Hematopoietic multipotent progenitor cell treated with erythropoietin and hydrocortisone succinate and interleukin-3 and kit ligand, for 17 days (in vitro differentiated cells): ENCODE measurements around the gene KLHL17.

Source experiments
- DNase-seq: peaks from one replicate; pipeline ENCODE4 v3.0.0-alpha.2; 2015; ENCODE audit warnings: low spot score

Gene KLHL17

DNA sequence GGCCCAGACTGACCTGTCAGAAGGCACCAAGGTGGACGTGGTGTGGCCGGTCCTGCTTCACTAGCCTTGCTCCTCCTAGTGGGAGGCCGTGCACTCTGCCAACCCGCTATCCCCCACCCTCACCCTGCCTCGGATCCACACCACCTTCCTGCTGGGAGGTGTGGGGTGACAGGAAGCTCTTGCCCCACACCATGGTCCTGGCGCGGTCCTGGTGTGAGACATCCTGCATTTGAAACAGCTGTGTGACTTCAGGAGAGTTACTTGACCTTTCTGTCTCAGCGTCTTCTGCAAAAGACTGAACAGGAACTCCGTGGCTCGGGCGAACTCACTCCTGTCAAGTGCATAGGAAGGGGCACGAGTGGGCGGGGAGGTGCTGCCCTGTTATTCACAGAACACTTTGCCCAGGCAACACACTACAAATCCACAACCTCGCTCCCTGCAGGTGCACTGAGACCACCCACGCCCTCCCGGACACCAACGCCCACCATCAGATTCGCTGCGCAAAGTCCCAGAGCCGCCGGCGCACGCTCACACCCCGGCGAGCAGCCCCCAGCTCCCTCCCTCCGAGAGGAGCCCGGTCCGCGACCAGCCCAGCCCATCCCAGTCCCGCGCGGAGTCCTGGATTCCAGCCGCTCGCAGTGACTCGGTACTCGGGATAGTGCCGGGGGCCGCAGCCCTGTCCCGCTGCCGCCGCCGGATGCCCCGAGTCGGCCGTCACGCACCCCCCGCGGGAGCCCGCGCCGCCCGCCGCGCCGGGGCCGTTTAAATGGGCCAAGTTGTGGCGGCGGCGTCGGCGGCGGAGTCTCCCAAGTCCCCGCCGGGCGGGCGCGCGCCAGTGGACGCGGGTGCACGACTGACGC lies 37.0 kb upstream of the KLHL17 start, which contains the start of gene SAMD11:
TSS of gene SAMD11 (plus strand) at position 793 of the 860 bp plus-strand sequence. CDS start 509 bp downstream, outside the sequence.
- DNase-seq, result no peak

DNA sequence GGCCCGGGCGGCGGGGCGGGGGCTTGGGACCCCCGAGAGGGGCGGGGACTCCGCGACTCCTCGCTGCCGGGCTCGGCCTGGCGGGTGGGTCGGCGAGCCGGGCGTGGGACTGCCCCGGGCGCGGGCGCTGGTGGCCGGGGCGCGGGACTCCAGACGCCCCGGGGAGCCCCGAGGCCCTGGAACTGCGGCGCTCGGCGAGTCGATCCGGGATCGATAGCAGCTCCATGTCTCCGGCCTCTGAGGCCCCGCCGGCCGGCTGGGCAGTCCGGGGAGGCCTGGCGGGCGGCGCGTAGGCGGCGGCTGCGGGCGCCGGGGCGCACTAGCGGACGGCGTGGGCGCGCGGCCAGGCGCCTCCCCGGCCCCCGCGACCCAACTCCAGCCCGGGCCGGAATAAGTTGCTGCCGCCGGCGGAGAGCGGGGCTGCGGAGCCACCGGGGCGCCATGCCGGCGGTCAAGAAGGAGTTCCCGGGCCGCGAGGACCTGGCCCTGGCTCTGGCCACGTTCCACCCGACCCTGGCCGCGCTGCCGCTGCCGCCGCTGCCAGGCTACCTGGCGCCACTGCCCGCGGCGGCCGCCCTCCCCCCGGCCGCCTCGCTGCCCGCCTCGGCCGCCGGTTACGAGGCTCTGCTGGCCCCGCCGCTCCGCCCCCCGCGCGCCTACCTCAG lies 36.3 kb upstream of the KLHL17 start:
- DNase-seq, result no peak

DNA sequence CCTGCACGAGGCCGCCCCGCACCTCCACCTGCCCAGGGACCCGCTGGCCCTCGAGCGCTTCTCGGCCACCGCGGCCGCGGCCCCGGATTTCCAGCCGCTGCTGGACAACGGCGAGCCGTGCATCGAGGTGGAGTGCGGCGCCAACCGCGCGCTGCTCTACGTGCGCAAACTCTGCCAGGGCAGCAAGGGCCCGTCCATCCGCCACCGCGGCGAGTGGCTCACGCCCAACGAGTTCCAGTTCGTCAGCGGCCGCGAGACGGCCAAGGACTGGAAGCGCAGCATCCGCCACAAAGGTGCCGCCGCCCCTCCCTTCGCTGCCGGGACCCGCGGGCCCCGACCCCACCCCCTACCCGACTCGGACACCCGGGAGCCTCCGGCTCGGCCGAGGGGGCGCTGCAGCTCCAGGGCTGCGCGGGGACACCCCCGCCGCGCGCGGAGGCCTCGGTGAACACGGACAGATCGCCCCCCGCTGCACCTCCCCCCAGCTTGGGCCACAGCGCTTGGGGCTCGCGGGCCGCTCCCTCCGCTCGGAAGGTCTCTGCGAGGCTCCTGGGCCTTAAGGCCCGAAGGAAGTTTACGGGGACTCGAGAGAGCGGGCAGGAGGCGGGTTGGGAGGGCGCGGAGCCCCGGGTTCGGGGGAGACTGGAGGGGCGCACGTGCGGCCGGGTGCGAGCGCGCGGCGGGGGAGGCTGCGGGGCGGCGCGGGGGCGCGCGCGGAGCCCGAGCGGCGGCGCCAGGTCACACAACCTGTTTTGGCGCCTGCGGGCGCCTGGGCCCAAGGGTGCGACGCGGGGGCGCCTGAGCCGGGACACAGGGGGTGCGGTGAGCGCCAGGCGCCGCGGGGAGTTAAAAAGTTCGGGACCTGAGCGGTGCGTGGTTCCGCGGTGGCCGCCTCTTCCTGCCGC lies 35.5 kb upstream of the KLHL17 start:
- DNase-seq, result no peak

DNA sequence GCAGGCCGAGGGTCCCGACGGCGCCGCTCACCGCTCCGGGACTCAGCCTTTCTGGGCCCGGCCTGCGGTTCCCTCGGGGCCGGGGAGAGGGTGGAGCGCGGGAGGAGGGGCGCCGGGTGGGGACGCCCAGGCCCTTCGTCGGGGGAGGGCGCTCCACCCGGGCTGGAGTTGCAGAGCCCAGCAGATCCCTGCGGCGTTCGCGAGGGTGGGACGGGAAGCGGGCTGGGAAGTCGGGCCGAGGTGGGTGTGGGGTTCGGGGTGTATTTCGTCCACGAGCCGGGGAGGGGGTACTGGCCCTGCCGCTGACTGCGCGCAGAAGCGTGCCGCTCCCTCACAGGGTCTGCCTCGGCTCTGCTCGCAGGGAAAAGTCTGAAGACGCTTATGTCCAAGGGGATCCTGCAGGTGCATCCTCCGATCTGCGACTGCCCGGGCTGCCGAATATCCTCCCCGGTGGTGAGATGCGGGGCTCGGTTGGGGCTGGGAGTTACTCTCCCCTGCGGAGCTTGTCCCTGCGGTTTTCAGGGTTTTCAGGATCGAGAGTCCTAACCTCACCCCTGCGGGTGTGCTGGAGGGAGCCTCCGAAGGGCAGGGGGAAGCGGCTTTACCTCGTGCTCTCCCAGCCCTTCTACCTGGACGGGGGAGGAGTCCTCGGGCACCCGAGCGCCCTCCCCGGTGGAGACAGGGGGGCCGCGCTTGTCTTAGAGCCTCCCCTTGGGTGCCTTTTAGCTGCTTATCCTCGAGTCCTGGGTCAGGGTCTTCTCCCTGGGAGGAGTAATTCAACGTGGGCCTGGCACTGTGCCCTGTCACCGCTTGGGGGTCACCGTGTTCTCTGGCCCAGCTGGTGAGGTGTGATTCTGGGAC lies 34.6 kb upstream of the KLHL17 start:
- no peak for DNase-seq

DNA sequence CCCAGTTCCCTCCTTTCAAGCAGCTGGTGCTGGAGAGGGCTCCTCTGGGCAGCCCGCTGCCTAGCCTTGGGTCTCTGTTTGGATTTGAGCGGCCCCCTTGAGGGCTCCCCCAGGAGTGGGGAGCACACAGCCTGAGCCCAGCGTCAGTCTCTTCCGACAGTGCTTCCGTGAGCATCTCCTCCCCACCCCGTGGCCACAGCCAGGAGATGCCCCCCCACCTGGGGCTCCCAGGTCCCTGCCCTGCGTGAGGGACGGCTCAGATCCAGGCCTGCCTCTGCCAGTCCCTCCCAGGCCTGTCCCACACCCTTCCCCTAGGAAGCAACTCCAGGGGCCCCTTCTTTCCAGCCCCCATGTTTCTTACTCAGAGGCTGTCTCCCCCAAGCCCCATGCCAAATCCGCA lies 33.1 kb upstream of the KLHL17 start:
- DNase-seq, result no peak

DNA sequence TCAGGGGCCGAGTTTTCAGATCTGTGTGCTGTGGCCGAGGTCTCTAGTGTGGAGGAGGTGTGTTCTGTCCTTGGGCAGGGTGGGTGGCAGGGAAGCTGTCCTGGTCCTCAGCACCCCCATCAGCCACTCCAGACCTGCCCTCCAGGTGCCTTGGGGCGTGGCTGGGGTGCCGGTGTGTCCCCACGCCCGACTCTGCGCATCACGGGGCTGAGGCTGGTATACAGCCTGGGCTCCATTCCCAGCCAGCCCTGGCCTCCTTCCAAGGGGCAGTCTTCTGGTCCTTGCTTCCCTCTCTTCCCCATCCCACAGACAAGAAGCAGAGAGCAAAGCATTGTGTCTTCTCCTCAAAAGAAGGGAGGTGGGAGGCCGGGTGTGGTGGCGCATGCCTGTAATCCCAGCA lies 32.6 kb upstream of the KLHL17 start:
- DNase-seq, result no peak

DNA sequence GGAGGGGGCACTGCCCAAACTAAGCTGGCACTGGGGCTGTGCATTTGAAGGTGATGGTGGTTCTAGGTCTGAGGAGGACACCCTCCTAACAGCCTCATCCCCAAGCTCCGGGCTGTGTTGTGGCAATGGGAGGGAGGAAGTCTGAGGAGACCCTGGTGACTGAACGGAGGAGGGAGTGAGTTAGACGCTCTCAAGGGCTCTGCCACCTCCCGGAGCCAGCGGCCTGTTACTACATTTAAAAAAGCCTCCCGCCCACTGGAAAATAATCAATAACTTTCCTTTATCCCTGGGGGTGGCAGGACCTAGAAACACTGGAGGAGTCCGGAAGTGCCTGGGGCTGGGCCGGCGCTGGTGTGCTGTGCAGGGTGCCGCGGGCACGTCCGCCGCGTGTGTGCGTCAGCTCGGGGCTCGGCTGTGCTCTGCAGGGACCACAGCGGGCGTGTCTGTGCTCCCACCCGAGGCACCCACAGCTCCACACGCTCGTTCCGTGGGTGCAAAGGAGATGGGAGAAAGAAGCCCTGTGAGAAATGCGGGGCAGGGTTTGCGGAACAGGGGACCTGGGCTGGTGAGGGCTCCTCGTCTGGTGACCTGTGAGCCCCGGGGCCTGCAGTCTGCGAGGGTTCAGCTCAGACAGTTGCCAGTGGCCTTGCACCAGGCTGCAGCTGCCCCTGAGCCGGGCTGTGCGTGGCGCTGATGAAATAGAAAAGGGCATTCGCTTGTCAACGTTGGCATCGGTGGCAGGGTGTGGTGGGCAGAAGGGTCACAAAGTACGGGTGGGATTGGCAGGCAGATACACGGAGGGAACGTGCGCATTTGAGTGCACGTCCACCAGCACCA lies 31.3 kb upstream of the KLHL17 start:
- no peak for DNase-seq

DNA sequence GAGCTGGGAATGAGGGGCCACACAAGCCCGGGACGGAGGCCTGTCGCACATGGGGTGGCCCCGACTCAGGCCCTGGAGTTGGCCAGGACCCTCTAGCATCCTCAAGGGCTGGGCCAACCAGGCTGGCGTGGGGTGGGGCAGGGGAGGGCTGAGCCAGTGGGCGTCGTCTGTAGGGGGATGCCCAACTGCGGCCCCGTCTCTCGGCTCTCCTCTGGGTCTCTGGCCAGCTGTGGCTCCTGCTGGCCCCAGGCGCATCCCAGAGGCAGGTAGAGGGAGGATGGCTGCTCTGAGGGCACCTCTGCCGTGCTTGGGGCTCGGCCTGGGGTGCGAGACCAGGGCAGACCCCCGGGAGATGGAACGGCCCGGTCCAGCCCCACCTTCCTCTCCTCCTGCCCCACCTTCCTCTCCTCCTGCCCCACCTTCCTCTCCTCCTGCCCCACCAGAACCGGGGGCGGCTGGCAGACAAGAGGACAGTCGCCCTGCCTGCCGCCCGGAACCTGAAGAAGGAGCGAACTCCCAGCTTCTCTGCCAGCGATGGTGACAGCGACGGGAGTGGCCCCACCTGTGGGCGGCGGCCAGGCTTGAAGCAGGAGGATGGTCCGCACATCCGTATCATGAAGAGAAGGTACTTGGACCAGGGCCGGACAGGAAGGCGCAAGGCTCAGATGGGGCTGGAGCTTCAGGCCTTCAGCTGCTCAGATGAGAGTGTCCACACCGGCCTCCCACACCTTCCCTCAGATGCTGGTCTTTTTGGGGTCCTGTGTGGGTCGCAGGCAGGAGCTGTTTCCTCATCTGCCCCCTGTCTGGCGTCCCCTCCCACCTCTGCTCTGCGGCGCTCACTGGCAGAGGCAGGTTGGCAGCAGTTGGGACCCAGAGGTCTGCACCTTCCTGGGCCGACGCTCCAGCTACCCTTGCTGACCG lies 30.4 kb upstream of the KLHL17 start:
- DNase-seq, result no peak

DNA sequence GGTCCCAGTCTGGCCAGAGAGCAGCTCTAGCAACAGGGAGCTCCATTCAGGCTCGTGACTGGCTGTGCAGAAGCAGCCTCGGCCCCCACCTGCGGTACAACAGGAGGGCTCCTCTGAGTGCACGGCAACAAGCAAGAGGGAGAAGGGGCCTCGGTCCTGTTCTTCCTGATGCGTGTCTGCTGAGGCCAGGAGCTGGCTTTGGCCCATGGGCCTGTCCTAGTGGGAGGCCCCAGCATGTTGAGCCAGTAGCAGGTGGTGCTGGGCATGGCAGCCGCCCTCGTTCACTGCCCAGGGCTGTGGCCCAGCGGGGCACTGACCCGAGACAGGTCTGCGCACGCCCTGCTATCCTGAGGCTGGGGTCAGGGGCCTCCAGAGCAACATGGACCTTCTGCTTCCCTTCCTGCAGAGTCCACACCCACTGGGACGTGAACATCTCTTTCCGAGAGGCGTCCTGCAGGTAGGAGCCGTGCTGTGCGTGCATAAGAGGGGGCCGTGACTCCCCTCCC lies 29.7 kb upstream of the KLHL17 start:
- DNase-seq, result no peak

DNA sequence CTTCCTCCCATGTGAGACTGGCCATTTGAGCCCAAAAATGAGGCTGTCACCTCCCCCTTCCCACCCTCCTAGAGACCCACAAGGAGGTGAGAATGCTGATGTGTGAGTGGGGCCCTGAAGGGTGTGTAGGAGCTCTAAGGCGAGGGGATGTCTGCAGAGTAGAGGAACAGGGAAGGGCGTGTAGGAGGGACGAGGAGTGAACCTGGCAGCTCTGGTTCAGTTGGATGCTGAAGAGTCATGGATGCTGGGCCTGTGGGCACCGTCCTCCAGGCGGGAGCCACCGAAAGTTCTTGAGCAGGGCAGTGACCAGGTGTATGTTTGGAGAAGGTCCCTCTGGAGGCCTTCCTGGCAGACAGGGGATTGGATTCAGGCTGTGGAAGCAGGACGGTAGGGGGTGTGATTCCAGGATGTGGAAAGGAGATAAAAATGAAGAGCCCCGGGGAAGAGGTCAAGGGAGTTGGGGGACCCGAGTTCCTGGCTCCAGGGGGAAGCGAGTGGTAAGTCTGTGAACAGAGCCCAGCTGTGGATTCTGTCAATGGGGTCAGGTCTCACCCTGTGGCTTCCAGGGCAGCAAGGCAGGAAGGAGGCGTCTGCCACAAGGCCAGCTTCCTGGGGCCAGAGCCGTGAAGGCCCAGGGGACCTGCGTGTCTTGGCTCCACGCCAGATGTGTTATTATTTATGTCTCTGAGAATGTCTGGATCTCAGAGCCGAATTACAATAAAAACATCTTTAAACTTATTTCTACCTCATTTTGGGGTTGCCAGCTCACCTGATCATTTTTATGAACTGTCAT lies 28.8 kb upstream of the KLHL17 start:
- DNase-seq, result no peak

DNA sequence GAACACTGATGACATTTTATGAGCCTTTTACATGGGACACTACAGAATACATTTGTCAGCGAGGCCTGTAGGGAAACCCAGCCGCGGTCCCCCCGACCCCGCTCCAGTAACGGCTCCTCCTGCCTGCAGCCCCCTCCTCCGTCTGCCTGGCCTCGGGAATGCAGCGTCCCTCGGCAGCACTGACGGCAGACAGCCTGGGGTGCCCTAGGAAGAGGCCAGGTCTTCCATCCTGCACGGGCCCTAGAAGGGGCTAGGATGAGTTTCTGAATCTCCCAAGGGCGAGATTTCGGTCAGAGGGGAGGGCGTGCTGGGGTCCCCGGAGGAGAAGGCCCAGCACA lies 28.2 kb upstream of the KLHL17 start:
- DNase-seq, result no peak

DNA sequence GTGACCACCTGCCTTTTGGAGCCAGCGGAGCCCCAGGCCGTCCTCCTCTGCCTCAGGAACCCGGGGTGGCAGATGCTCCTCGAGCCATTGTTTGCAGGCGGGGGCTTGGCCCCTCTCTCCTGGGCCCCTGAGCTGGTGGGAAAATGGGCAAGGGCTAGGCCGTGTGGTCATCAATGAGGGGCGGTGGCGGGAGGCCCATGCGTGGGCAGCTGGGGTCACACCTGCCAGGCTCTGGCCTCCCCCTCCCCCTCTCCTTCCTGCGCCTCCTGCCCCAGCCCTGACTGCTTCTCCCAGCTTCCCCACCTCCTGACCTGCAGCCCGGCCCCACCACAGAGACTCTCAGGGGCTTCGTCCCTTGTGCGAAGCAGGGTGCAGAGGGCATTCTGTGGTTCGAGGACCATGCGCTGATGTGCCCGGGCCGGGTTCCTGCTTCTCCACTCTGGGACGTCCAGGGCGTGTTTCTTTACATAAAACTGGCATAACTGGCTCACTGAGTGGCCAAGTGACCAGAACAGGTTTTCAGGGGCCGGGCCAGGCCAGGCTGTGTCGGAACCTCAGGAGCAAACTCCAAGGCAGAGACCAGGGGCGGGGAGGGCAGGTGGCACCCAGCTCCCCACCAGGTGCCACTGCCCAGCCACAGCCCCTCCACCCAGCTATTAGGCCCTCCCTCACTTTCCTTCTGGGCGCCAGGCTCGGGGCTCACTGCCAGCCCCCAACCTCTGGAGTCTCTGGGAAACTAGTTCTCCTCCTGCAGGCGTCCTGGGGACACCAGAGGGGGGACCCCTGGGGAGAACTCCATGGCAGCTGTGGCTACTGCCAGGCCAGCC lies 27.4 kb upstream of the KLHL17 start:
- no peak for DNase-seq

DNA sequence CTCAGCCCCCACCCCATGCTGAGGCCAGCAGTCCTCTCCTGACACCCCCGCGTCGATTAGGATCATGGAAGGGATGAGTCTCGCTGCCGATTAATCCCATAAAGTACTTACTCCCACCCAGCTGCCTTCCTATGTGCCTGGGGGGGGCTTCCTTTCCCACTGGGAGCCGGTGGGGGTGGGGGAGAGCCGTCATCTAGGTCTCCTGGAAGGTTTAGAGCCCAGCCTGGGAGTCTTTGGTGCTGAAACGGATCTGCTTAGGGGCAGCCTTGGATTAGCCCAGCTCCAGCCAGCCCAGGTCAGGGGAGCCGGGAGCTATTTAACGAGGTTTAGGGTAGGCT lies 26.8 kb upstream of the KLHL17 start:
- no peak for DNase-seq

DNA sequence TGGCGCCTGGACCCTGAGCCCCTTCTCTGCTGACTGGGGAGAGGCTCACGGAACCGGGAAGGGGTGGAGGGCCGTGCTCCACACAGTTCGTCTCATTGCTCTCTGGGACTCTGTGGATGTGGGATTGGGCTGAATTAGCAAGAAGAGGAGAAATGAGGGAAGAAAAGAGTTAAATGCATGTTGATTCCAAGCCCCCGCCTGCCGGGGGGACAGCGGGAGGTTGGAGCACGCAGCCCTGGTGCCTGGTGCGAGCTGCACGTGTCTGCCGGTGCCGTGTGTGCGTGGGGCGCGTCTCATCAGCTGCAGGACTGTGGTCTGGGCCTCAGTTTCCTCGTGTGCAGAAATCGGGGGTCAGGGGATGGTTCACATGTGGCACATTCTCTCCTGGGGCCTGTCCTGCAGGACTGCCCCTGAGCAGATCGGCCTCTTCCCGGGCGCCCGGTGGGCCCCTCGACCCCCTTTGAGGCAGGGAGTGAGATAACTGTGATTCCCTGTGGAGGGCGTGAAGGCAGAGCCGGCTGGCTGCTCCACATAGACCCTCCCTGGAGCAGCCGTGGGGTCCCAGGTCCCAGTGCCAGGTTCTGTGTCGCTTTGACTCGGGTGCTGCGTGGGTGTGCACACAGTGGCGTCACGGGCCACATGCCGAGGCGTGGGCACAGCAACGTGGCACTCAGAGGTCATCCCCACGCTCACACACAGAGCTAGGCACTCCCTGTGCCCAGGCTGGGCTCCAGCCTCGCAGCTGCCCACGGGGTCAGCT lies 25.2 kb upstream of the KLHL17 start:
- DNase-seq, result no peak

DNA sequence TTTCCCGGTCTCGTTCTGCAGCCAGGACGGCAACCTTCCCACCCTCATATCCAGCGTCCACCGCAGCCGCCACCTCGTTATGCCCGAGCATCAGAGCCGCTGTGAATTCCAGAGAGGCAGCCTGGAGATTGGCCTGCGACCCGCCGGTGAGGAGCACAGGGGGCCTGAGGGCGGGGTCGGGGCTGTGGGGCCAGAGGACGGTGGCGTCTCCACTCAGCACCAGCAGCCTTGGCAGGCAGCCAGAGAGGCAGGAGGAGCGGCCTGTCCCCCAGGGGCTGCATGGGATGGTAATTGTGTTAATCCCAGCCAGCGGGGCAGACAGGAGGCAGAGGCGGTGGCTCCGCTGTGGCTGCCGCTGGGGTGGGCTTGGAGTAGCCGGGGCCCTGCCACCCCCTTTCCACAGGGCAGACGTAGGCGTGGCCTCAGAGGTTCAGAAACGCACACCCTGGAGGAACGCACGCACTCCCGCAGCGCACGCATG lies 24.6 kb upstream of the KLHL17 start:
- DNase-seq, result no peak

DNA sequence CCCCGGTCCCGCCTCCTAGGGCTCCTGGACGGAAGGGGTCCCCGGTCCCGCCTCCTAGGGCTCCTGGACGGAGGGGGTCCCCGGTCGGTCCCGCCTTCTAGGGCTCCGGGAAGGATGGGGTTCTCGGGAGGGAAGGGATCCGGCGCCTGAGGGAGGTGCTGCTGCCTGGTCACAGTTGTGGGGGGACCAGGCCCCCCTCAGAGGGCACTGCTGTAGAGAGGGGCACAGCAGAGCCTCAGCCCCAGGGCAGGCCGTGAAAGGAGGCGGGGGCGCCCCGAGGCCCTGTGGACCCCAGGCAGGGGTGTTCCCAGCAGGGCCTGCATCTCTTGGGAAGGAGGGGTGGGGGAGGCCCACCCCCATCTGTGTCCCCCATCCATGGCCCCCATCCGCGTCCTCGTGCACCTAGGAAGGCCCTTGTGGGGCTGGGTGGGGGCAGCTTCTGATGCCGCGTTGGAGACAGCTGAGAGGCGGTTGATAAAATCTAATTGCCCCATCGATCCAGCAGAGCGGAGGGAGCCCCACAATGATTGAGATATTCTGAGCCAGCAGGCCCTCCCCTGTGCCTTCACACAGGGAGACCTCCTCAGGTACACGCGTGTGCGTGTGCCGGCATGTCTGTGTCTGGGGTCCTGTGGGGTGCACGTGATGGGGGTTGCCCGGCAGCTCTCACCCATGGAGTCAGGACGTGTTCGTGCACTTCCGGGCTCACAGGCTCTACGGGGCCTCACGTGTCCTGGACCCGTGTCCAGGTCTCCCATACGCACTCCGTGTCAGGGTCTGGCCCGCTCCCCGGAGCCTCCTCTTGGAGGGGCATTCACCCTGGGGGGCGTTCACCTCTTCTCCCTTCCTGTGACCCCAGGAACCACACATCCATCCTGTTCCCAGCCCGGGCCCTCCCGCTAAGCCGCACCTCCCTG lies 23.8 kb upstream of the KLHL17 start:
- DNase-seq, result no peak
